ENCODE data around the gene VSIG4.

VSIG4 gene

GRCh38 chrX:66016905-66017658, 22.8 kb downstream of the VSIG4 start:
- no peak for TF ChIP-seq NFIC (IDR thresholded peaks at IDR 0.05)
- TF ChIP-seq EP300 (IDR thresholded peaks at IDR 0.05; ENCODE audit: borderline replicate concordance) = no peak
- TF ChIP-seq CREB1 (IDR thresholded peaks at IDR 0.05; ENCODE audit: low read depth) = no peak
- no peak for TF ChIP-seq RAD21 (IDR thresholded peaks at IDR 0.05; ENCODE audit: low read depth)
- TF ChIP-seq EGR1 (IDR thresholded peaks at IDR 0.05) = no peak
- TF ChIP-seq FOXM1 (IDR thresholded peaks at IDR 0.05; ENCODE audit: borderline replicate concordance, low read depth) = no peak
- TF ChIP-seq USF1 (IDR thresholded peaks at IDR 0.05) = no peak
- TF ChIP-seq TCF12 (IDR thresholded peaks at IDR 0.05; ENCODE audit: low read depth) = no peak
- no peak for TF ChIP-seq CEBPB (IDR thresholded peaks at IDR 0.05)
- TF ChIP-seq YY1 (IDR thresholded peaks at IDR 0.05; ENCODE audit: low read depth) = no peak

GRCh38 chrX:66015900-66016689, 23.8 kb downstream of the VSIG4 start:
- TF ChIP-seq NFIC (IDR thresholded peaks at IDR 0.05) (no peak), TAF1 (IDR thresholded peaks at IDR 0.05; ENCODE audit: low read depth) (no peak), CREB1 (IDR thresholded peaks at IDR 0.05; ENCODE audit: low read depth) (no peak), TCF12 (IDR thresholded peaks at IDR 0.05; ENCODE audit: low read depth) (no peak), RAD21 (IDR thresholded peaks at IDR 0.05; ENCODE audit: low read depth) (no peak), MAX (IDR thresholded peaks at IDR 0.05) (no peak), EP300 (IDR thresholded peaks at IDR 0.05; ENCODE audit: borderline replicate concordance) (no peak), USF1 (IDR thresholded peaks at IDR 0.05) (no peak)

GRCh38 chrX:66015152-66015831, 24.6 kb downstream of the VSIG4 start:
- TF ChIP-seq CREB1 (IDR thresholded peaks at IDR 0.05; ENCODE audit: low read depth) = no peak
- no peak for TF ChIP-seq TAF1 (IDR thresholded peaks at IDR 0.05; ENCODE audit: low read depth)
- no peak for TF ChIP-seq EP300 (IDR thresholded peaks at IDR 0.05; ENCODE audit: borderline replicate concordance)
- TF ChIP-seq MAX (IDR thresholded peaks at IDR 0.05) = no peak
- TF ChIP-seq NFIC (IDR thresholded peaks at IDR 0.05) = no peak
- TF ChIP-seq REST (IDR thresholded peaks at IDR 0.05; ENCODE audit: low read depth) = no peak
- TF ChIP-seq TCF12 (IDR thresholded peaks at IDR 0.05; ENCODE audit: low read depth) = no peak

GRCh38 chrX:66014556-66014955, 25.3 kb downstream of the VSIG4 start:
- TF ChIP-seq FOXM1 (IDR thresholded peaks at IDR 0.05; ENCODE audit: borderline replicate concordance, low read depth) = no peak
- TF ChIP-seq RAD21 (IDR thresholded peaks at IDR 0.05; ENCODE audit: low read depth) = no peak
- TF ChIP-seq TAF1 (IDR thresholded peaks at IDR 0.05; ENCODE audit: low read depth) = no peak
- no peak for TF ChIP-seq REST (IDR thresholded peaks at IDR 0.05; ENCODE audit: low read depth)
- TF ChIP-seq TCF12 (IDR thresholded peaks at IDR 0.05; ENCODE audit: low read depth) = no peak
- no peak for TF ChIP-seq TEAD4 (IDR thresholded peaks at IDR 0.05)
- no peak for TF ChIP-seq EGR1 (IDR thresholded peaks at IDR 0.05)

- TF ChIP-seq CEBPB (IDR thresholded peaks at IDR 0.05) (no peak), RAD21 (IDR thresholded peaks at IDR 0.05; ENCODE audit: low read depth) (no peak), FOXM1 (IDR thresholded peaks at IDR 0.05; ENCODE audit: borderline replicate concordance, low read depth) (no peak)
Observed at GRCh38 chrX:66014084-66014483, 25.8 kb downstream of the VSIG4 start.

All from Ishikawa (cell line).